SU-DHL-6 (cell line): ENCODE results near the gene RHEBL1.

ENCODE experiments used
- CTCF ChIP-seq: fragments of 200-600 bp; sonication (generic); IDR thresholded peaks from one replicate; pipeline ENCODE4 v1.5.1; 2017; ENCODE audit warnings: antibody characterized with exemption, mild to moderate bottlenecking, low read length, moderate library complexity; ENCODE audit not compliant: insufficient read depth, poor library complexity, severe bottlenecking
- EZH2phosphoT487 ChIP-seq: fragments of 200-600 bp; sonication (generic), shearing (Covaris generic); conservative IDR thresholded peaks from 2 replicates; pipeline ENCODE4 v1.6.1; 2018; ENCODE audit warnings: mild to moderate bottlenecking, antibody characterized with exemption, low read length, moderate library complexity, mixed read lengths

GRCh38 chr12:49086116-49086515 lies 16.3 kb upstream of the RHEBL1 start:
- TF ChIP-seq EZH2phosphoT487 (no peak), CTCF (no peak)
